ENCODE measurements around the gene SPANXN2.
A peak's percentile ranks its signal among the peaks of the same experiment; 100 is the strongest.
"Not testable (repeated sequence)": the region's sequence is repeated elsewhere in the genome, so short reads cannot be mapped to it uniquely, and the experiment has no call there.

The SPANXN2 gene, protein sequence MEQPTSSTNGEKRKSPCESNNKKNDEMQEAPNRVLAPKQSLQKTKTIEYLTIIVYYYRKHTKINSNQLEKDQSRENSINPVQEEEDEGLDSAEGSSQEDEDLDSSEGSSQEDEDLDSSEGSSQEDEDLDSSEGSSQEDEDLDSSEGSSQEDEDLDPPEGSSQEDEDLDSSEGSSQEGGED

DNA sequence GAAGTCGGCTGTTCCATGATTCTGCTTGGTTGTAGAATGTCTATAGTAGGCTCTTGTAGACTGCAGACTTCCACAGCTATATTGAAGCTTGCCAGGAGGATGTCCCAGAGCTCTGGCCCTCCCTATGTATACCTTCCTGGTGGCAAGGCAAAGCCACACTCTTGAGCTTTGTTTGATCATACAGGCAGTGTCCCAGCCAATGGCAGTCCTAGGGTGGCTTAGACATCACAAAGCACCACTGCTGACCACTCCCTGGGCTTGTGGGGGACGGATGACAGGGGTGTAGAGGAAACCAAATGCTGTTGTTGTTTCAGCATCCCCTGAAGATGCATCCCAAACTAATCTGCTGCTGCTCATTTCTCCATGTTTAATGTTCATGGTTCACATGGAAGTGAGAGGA lies at the start of gene SPANXN2:
Gene SPANXN2 (minus strand): TSS at position 101 of the 400 bp plus-strand sequence. CDS start 84 bp downstream, at position 17.
- not testable (repeated sequence) for DNase-seq

GRCh38 chrX:143768976-143769375 lies 48.4 kb upstream of the SPANXN2 start:
- no peak for DNase-seq

DNA sequence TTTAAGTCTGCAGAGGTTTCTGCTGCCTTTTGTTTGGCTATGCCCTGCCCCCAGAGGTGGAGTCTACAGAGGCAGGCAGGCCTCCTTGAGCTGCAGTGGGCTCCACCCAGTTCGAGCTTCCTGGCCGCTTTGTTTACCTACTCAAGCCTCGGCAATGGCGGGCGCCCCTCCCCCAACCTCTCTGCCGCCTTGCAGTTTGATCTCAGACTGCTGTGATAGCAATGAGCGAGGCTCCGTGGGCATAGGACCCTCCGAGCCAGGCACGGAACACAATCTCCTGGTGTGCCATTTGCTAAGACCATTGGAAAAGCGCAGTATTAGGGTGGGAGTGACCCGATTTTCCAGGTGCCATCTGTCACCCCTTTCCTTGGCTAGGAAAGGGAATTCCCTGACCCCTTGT lies 47.2 kb upstream of the SPANXN2 start:
- DNase-seq, result not testable (repeated sequence)

GRCh38 chrX:143757887-143758286 lies 37.3 kb upstream of the SPANXN2 start:
- no peak for DNase-seq

GRCh38 chrX:143757375-143757774 lies 36.8 kb upstream of the SPANXN2 start:
- no peak for DNase-seq

GRCh38 chrX:143754183-143754582 lies 33.6 kb upstream of the SPANXN2 start:
- no peak for DNase-seq

DNA sequence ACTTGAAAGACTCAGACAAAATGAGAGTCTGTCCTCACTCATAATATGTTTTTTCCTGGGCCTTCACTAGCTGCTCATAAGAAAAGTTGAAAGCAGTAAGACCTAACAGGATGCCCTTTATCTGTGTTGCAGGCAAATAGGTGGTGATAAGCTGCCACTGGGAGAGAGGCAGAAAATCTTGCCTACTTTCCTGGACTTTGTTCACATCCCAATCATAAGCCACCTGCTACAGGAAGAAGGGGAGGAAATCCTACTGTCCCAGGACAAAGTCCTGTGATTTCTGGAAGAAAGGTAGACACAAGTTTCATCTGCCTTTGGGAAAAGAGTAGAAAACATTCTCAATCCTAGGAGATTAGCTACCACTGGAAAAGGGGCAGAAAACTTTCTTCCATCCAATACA lies 13.3 kb upstream of the SPANXN2 start:
- no peak for DNase-seq

DNA sequence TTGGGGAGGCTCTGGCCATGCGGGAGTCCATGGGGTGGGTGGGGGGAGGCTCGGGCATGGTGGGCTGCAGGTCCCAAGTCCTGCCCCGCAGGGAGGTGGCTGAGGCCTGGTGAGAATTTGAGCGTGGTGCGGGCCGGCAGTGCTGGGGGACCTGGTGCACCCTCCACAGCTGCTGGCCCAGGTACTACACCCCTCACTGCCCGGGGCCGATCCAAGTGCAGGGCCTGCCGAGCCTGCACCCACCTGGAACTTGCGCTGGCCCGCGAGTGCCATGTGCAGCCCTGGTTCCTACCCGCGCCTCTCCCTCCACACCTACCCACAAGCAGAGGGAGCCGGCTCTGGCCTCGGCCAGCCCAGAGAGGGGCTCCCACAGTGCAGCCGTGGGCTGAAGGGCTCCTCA lies 5.7 kb upstream of the SPANXN2 start:
- DNase-seq, result no peak

DNA sequence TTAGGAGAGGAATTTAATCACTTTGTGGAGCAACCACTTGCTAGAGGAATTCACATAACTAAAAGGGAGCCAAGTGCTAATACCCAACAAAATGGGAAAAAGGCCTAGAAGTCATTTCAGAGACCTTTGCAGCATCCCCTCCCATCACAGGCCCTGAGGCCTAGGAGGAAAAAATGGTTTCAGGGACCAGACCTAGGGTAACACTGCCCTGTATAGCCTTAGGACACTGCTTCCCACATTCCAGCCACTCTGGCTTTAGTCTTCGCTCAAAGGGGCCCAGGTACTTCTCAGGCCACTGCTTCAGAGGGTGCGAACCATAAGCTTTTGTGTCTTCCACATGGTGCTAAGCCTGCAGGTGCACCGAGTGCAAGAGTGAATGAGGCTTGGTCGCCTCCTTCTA lies 19.1 kb downstream of the SPANXN2 start:
- no peak for DNase-seq

GRCh38 chrX:143694885-143695284 lies 25.7 kb downstream of the SPANXN2 start:
- DNase-seq, result no peak

DNA sequence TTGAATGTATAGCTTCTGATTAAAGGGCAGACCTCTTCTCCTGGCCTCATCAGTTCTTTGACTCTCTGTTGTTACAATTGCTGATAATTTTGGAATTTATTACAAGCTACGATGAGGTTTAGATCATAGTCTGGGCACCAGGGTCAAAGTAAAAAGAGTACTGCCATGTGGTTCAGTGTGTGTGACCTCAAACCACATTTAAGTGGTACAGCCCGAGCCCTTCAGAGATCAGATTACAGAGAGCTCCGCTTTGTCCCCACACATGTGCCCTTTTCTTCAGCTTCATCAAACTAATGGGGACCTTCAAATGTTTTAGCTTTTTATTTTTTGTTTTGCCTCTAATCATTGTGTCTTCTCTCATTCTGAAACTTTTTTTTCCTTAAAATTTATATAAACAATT lies 37.1 kb downstream of the SPANXN2 start:
- no peak for DNase-seq

DNA sequence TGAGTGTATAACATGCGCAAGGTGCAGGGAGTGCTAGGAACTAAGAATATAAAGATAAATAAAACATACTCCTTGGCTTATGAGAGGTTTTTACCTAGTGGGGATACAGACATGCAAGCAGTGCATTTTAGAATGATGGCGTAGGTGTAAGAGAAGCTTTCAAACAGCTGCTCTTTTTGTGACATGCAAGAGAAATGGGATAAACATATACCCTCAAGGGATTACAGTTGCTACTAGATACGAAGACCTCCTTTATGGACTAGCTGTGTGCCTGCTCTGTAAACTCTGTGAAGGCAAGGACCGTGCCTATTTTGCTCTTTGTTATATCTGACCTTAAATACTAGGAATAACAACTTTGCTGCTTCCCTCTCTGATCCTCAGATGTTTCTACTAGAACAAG lies 45.6 kb downstream of the SPANXN2 start:
- no peak for DNase-seq

GRCh38 chrX:143669395-143669794 lies 51.2 kb downstream of the SPANXN2 start:
- DNase-seq, result peak in 1 of 2 experiments; percentile 7

GRCh38 chrX:143664302-143664701 lies 56.2 kb downstream of the SPANXN2 start:
- DNase-seq, result no peak

GRCh38 chrX:143663755-143664154 lies 56.8 kb downstream of the SPANXN2 start:
- DNase-seq, result no peak

Data from SHP77 (cell line).